Measurements from ENCODE around the gene PNLDC1.

The PNLDC1 gene

GRCh38 chr6:159804504-159804903, 4.4 kb downstream of the PNLDC1 start:
- DNase-seq (ENCODE audit: low read depth): no peak
- no peak for TF ChIP-seq CTCF (conservative IDR thresholded peaks at IDR 0.05; ENCODE audit: low read length)
- no peak overlapping the region for H3K4me3 ChIP-seq (ENCODE audit: low read length)

GRCh38 chr6:159805440-159806020, 5.5 kb downstream of the PNLDC1 start:
- no peak for TF ChIP-seq CTCF (conservative IDR thresholded peaks at IDR 0.05; ENCODE audit: low read length)
- no peak for DNase-seq (ENCODE audit: low read depth)
- H3K4me3 ChIP-seq (ENCODE audit: low read length): no peak overlapping the region

- TF ChIP-seq CTCF (conservative IDR thresholded peaks at IDR 0.05; ENCODE audit: low read length): no peak
- DNase-seq (ENCODE audit: low read depth): peak; percentile 9
- H3K4me3 ChIP-seq (ENCODE audit: low read length): no peak overlapping the region
Observed at GRCh38 chr6:159806021-159806458, 6.0 kb downstream of the PNLDC1 start.

GRCh38 chr6:159807150-159807858, 7.2 kb downstream of the PNLDC1 start:
- no peak for DNase-seq (ENCODE audit: low read depth)
- TF ChIP-seq CTCF (conservative IDR thresholded peaks at IDR 0.05; ENCODE audit: low read length): no peak
- no peak overlapping the region for H3K4me3 ChIP-seq (ENCODE audit: low read length)

- no peak overlapping the region for H3K4me3 ChIP-seq (ENCODE audit: low read length)
- DNase-seq (ENCODE audit: low read depth): no peak
- no peak for TF ChIP-seq CTCF (conservative IDR thresholded peaks at IDR 0.05; ENCODE audit: low read length)
Observed at GRCh38 chr6:159808647-159809046, 8.6 kb downstream of the PNLDC1 start.

- no peak for DNase-seq (ENCODE audit: low read depth)
- no peak overlapping the region for H3K4me3 ChIP-seq (ENCODE audit: low read length)
- no peak for TF ChIP-seq CTCF (conservative IDR thresholded peaks at IDR 0.05; ENCODE audit: low read length)
Observed at GRCh38 chr6:159809149-159809548, 9.1 kb downstream of the PNLDC1 start.

- H3K4me3 ChIP-seq (ENCODE audit: low read length): no peak overlapping the region
- no peak for DNase-seq (ENCODE audit: low read depth)
- TF ChIP-seq CTCF (conservative IDR thresholded peaks at IDR 0.05; ENCODE audit: low read length): no peak
Observed at GRCh38 chr6:159813781-159814180, 13.7 kb downstream of the PNLDC1 start.
